Stimulated activated CD8-positive, alpha-beta memory T cell treated with anti-CD3 and anti-CD28 coated beads, Interleukin-7, amount 100 ng/mL, for 24 hours (primary cell): ENCODE measurements around the gene UBE2B.
"Not testable (repeated sequence)": the region's sequence is repeated elsewhere in the genome, so short reads cannot be mapped to it uniquely, and the experiment has no call there.

Source experiments
- DNase-seq: peaks from one replicate; pipeline ENCODE4 v3.0.0-alpha.2; 2020; ENCODE audit warnings: low read depth

UBE2B gene

GRCh38 chr5:134398609-134399155, 27.3 kb downstream of the UBE2B start:
- DNase-seq: no peak

- no peak for DNase-seq
These were observed 32.6 kb downstream of the UBE2B start for GRCh38 chr5:134403951-134404350.

GRCh38 chr5:134406390-134406789, 35.0 kb downstream of the UBE2B start:
- DNase-seq: no peak

GRCh38 chr5:134409321-134409720, 38.0 kb downstream of the UBE2B start:
- DNase-seq: no peak

GRCh38 chr5:134410822-134411221, 39.5 kb downstream of the UBE2B start:
- DNase-seq: no peak

GRCh38 chr5:134411228-134411545, 39.8 kb downstream of the UBE2B start:
- no peak for DNase-seq

GRCh38 chr5:134411546-134412266, 40.3 kb downstream of the UBE2B start, which contains the start of gene CDKN2AIPNL:
Gene CDKN2AIPNL (minus strand): TSS chr5:134411881. CDS start chr5:134411854, 27 bp downstream.
- DNase-seq: peak; percentile 71

- no peak for DNase-seq
These were observed 41.7 kb downstream of the UBE2B start for GRCh38 chr5:134413046-134413445.

- no peak for DNase-seq
These were observed 46.3 kb downstream of the UBE2B start for GRCh38 chr5:134417707-134418106.

- no peak for DNase-seq
These were observed 47.6 kb downstream of the UBE2B start for GRCh38 chr5:134418958-134419357.

- DNase-seq: no peak
These were observed 49.0 kb downstream of the UBE2B start for GRCh38 chr5:134420343-134420742.

GRCh38 chr5:134421038-134421437, 49.7 kb downstream of the UBE2B start:
- DNase-seq: not testable (repeated sequence)

- DNase-seq: no peak
These were observed 51.5 kb downstream of the UBE2B start for GRCh38 chr5:134422791-134423365.

GRCh38 chr5:134423376-134423775, 52.0 kb downstream of the UBE2B start:
- DNase-seq: no peak

GRCh38 chr5:134426361-134426760, 55.0 kb downstream of the UBE2B start:
- DNase-seq: no peak

GRCh38 chr5:134427540-134428041, 56.2 kb downstream of the UBE2B start:
- no peak for DNase-seq

GRCh38 chr5:134430001-134430569, 58.7 kb downstream of the UBE2B start:
- no peak for DNase-seq

- DNase-seq: no peak
These were observed 60.8 kb downstream of the UBE2B start for GRCh38 chr5:134432174-134432573.

GRCh38 chr5:134432677-134433359, 61.4 kb downstream of the UBE2B start:
- DNase-seq: no peak

- no peak for DNase-seq
These were observed 64.2 kb downstream of the UBE2B start for GRCh38 chr5:134435560-134435959.

- peak; percentile 24 for DNase-seq
These were observed 65.4 kb downstream of the UBE2B start for GRCh38 chr5:134436523-134437339.
